ENCODE data around the gene LEP. TPM values are rescaled to one million over a fixed set of nuclear protein-coding genes. Genes with fewer than 3 reads are reported as not detected.

The LEP gene
- total and polyA plus RNA-seq, 2 donors (not counting 1 experiment from before 2014, with no cell fraction given), result not detected

DNA sequence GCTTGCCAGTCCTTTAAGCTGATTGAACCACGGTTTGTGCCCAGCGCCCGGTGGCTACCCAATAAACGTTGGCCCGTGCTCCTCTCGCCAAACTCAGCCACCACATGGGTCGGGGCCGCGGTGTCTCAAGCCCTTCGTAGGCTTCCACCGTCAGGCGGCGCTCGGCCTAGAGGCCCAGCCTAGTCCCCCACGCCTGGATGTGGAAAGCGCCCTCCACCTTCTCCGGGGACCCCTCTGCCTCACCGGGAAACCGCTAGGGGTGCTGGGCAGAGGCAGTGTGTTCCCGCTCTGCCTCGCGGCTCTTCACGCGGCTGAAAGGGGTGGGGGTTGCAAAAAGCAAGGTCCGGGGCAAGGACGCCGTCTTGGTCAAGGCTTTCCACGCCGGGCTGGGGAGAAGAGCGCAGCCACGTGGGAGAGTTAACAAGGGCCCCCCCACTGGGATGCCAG lies 29.8 kb downstream of the LEP start:
- Histone ChIP-seq H3K4me3 (ENCODE audit: control extremely low read depth in 1 of 5, extremely low read depth in 1 of 5, insufficient read depth in 1 of 5, low read depth in 2 of 5, low read length in 4 of 5) (no peak overlapping the region), H3K9ac (ENCODE audit: low read length) (no peak overlapping the region), H3K36me3 (replicated peaks in 1 of 2; ENCODE audit: control extremely low read depth in 1 of 2, control insufficient read depth in 1 of 2, extremely low read depth in 1 of 2, insufficient read depth in 2 of 2, low read length in 1 of 2) (no peaks in the 10 kb centered on the region), H3K27me3 (replicated peaks in 1 of 4; ENCODE audit: control extremely low read depth in 1 of 4, control insufficient read depth in 3 of 4, insufficient read depth in 4 of 4, low read length in 3 of 4) (peaks cover 0 to 21% (median 0%) of the 10 kb centered on the region in 4 experiments), H3K4me2 (replicated peaks; ENCODE audit: low read depth, low read length, poor library complexity, severe bottlenecking) (no peak overlapping the region), H2AFZ (ENCODE audit: insufficient read depth, low read depth, low read length, poor library complexity, severe bottlenecking) (no peak overlapping the region), H3K4me1 (ENCODE audit: control insufficient read depth in 2 of 2, insufficient read depth in 2 of 2, low read length in 2 of 2) (no peaks in the 10 kb centered on the region), H3K79me2 (ENCODE audit: control insufficient read depth, insufficient read depth, low read length) (no peaks in the 10 kb centered on the region), H4K20me1 (ENCODE audit: control insufficient read depth, insufficient read depth, low read length, poor library complexity, severe bottlenecking) (no peaks in the 10 kb centered on the region), H3K27ac (ENCODE audit: low read length in 2 of 2) (no peak overlapping the region), H3K9me3 (ENCODE audit: control extremely low read depth in 1 of 3, control insufficient read depth in 2 of 3, insufficient read depth in 1 of 3, low read length in 2 of 3) (peaks cover 0 to 19% (median 0%) of the 10 kb centered on the region in 3 donors)
- TF ChIP-seq CTCF (IDR thresholded peaks at IDR 0.05), result no peak
- TF ChIP-seq EZH2 (IDR thresholded peaks at IDR 0.05; ENCODE audit: borderline replicate concordance, insufficient read depth, low read depth, low read length, poor library complexity, severe bottlenecking), result no peak
- DNase-seq (no peak), ATAC-seq (ENCODE audit: low read depth) (no peak)
- POLR2A ChIA-PET, result interaction anchor here (0.7 kb wide), 1 partner anchor 632 kb away, joined by 3 read pairs; no protein-coding TSS in a partner anchor
- Mint-ChIP-seq H3K27ac (no peak overlapping the region), H3K9me3 (ENCODE audit: insufficient read depth) (no peaks in the 10 kb centered on the region), H3K4me3 (no peak overlapping the region), H3K27me3 (peaks cover 40% of the 10 kb centered on the region), H3K4me1 (peaks cover 1% of the 10 kb centered on the region)
- 77% methylated on average over 31 of the region's 31 CpGs for WGBS (ENCODE audit: insufficient coverage)
- intact Hi-C loops (cut with micrococcal nuclease), result no loop called here
- CTCF ChIA-PET, result no interaction called here

DNA sequence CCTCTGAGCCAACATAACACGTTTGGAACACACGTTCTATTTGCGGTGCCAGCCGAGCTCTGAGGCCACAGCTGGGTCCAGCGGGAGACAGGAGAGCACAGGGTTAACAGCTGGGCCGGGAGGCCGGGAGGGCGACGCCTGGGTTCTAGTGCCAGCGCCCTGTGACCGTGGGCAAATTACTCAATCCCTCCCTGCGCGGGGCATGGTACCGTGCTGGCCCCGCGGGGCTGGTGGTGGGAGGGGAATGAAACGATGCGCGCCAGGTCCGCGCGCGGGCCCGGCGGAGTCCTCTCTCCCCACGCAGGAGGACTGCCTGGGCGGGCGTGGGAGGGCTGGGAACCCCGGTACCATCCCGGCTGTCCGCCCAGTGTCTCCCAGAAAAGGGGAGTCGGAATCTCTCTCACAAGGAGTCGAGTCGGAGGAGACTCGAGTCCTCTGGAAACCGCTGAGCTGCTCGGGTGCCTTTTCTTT lies 30.4 kb downstream of the LEP start:
- no peak overlapping the region for H3K27ac ChIP-seq (ENCODE audit: low read length in 2 of 2)
- no peaks in the 10 kb centered on the region for H4K20me1 ChIP-seq (ENCODE audit: control insufficient read depth, insufficient read depth, low read length, poor library complexity, severe bottlenecking)
- no peaks in the 10 kb centered on the region for H3K9me3 Mint-ChIP-seq (ENCODE audit: insufficient read depth)
- H3K36me3 ChIP-seq (replicated peaks in 1 of 2; ENCODE audit: control extremely low read depth in 1 of 2, control insufficient read depth in 1 of 2, extremely low read depth in 1 of 2, insufficient read depth in 2 of 2, low read length in 1 of 2), result no peaks in the 10 kb centered on the region
- ChIA-PET POLR2A (no interaction called here), CTCF (no interaction called here)
- no peaks in the 10 kb centered on the region for H3K79me2 ChIP-seq (ENCODE audit: control insufficient read depth, insufficient read depth, low read length)
- H3K4me3 Mint-ChIP-seq, result no peak overlapping the region
- no peak for TF ChIP-seq CTCF (IDR thresholded peaks at IDR 0.05)
- no peak for TF ChIP-seq EZH2 (IDR thresholded peaks at IDR 0.05; ENCODE audit: borderline replicate concordance, insufficient read depth, low read depth, low read length, poor library complexity, severe bottlenecking)
- no peak overlapping the region for H3K27ac Mint-ChIP-seq
- no peak overlapping the region for H2AFZ ChIP-seq (ENCODE audit: insufficient read depth, low read depth, low read length, poor library complexity, severe bottlenecking)
- 32% methylated on average over 36 of the region's 37 CpGs for WGBS (ENCODE audit: insufficient coverage)
- no peaks in the 10 kb centered on the region for H3K4me1 ChIP-seq (ENCODE audit: control insufficient read depth in 2 of 2, insufficient read depth in 2 of 2, low read length in 2 of 2)
- no peak overlapping the region for H3K4me2 ChIP-seq (replicated peaks; ENCODE audit: low read depth, low read length, poor library complexity, severe bottlenecking)
- H3K9ac ChIP-seq (ENCODE audit: low read length), result no peak overlapping the region
- no peak overlapping the region for H3K4me3 ChIP-seq (ENCODE audit: control extremely low read depth in 1 of 5, extremely low read depth in 1 of 5, insufficient read depth in 1 of 5, low read depth in 2 of 5, low read length in 4 of 5)
- ATAC-seq (ENCODE audit: low read depth) (no peak), DNase-seq (no peak)
- H3K9me3 ChIP-seq (ENCODE audit: control extremely low read depth in 1 of 3, control insufficient read depth in 2 of 3, insufficient read depth in 1 of 3, low read length in 2 of 3), result peaks cover 0 to 19% (median 0%) of the 10 kb centered on the region in 3 donors
- intact Hi-C loops (cut with micrococcal nuclease), result no loop called here
- peaks cover 1% of the 10 kb centered on the region for H3K4me1 Mint-ChIP-seq
- H3K27me3 Mint-ChIP-seq, result peaks cover 41% of the 10 kb centered on the region
- peaks cover 0 to 21% (median 0%) of the 10 kb centered on the region in 4 experiments for H3K27me3 ChIP-seq (replicated peaks in 1 of 4; ENCODE audit: control extremely low read depth in 1 of 4, control insufficient read depth in 3 of 4, insufficient read depth in 4 of 4, low read length in 3 of 4)

Data from B cell (primary cell).